ENCODE measurements around the gene CYP3A5.

GRCh38 chr7:99693100-99693426 lies 13.3 kb upstream of the CYP3A5 start:
- no peak for TF ChIP-seq CTCF (IDR thresholded peaks at IDR 0.05)
- no peak for TF ChIP-seq POLR2A (IDR thresholded peaks at IDR 0.05)
